Activated gamma-delta T cell treated with Interleukin-2 at 50 U/mL for 16 hours (primary cell): ENCODE data around the gene CPEB4.
A peak's percentile ranks its signal among the peaks of the same experiment; 100 is the strongest.

ENCODE experiments used
- DNase-seq: peaks from one replicate; pipeline ENCODE4 v3.0.0-alpha.2; 2020

CPEB4 gene

GRCh38 chr5:173887610-173888472, at the start of gene CPEB4:
Gene CPEB4, plus strand, starts transcription at chr5:173888349. Its CDS starts 1,385 bp downstream, at chr5:173889734.
- DNase-seq = peak; percentile 96

GRCh38 chr5:173839117-173839713, 48.9 kb upstream of the CPEB4 start:
- DNase-seq = no peak

- DNase-seq = no peak
Measured at GRCh38 chr5:173840111-173840983, 47.8 kb upstream of the CPEB4 start.

- DNase-seq = no peak
Measured at GRCh38 chr5:173841710-173842109, 46.4 kb upstream of the CPEB4 start.

GRCh38 chr5:173843794-173844193, 44.4 kb upstream of the CPEB4 start:
- no peak for DNase-seq

GRCh38 chr5:173845321-173845720, 42.8 kb upstream of the CPEB4 start:
- no peak for DNase-seq

GRCh38 chr5:173846929-173847501, 41.1 kb upstream of the CPEB4 start:
- DNase-seq = no peak

- DNase-seq = no peak
Measured at GRCh38 chr5:173848986-173849596, 39.1 kb upstream of the CPEB4 start.

- DNase-seq = no peak
Measured at GRCh38 chr5:173849908-173850307, 38.2 kb upstream of the CPEB4 start.

- DNase-seq = no peak
Measured at GRCh38 chr5:173850659-173851058, 37.5 kb upstream of the CPEB4 start.

GRCh38 chr5:173851595-173852243, 36.4 kb upstream of the CPEB4 start:
- no peak for DNase-seq

- no peak for DNase-seq
Measured at GRCh38 chr5:173852790-173853359, 35.3 kb upstream of the CPEB4 start.

GRCh38 chr5:173853370-173854131, 34.6 kb upstream of the CPEB4 start:
- DNase-seq = no peak

- DNase-seq = no peak
Measured at GRCh38 chr5:173855162-173855994, 32.8 kb upstream of the CPEB4 start.

- no peak for DNase-seq
Measured at GRCh38 chr5:173855995-173856656, 32.0 kb upstream of the CPEB4 start.

GRCh38 chr5:173857234-173857633, 30.9 kb upstream of the CPEB4 start:
- no peak for DNase-seq

GRCh38 chr5:173858021-173858669, 30.0 kb upstream of the CPEB4 start:
- DNase-seq = no peak

GRCh38 chr5:173858670-173859407, 29.3 kb upstream of the CPEB4 start:
- DNase-seq = no peak
